IMR-90 (cell line): Measurements from ENCODE around the gene CCPG1.
"Not testable (repeated sequence)": the region's sequence is repeated elsewhere in the genome, so short reads cannot be mapped to it uniquely, and the experiment has no call there.

Experiments
- CEBPB ChIP-seq: IDR thresholded peaks from 2 replicates; pipeline ENCODE4 v1.6.1; 2012; ENCODE audit warnings: low read depth, low read length, improper control_type of control experiment
- CTCF ChIP-seq: conservative IDR thresholded peaks from 2 replicates; pipeline ENCODE4 v1.5.1; 2012; ENCODE audit warnings: mild to moderate bottlenecking, low read depth, low read length, improper control_type of control experiment
- POLR2A ChIP-seq: IDR thresholded peaks from 2 replicates; pipeline ENCODE4 v1.6.1; 2012; ENCODE audit warnings: mild to moderate bottlenecking, low read depth, low read length
- RAD21 ChIP-seq: IDR thresholded peaks from 2 replicates; pipeline ENCODE4 v1.6.1; 2012; ENCODE audit warnings: low read length, improper control_type of control experiment

- TF ChIP-seq CTCF, CEBPB, POLR2A, RAD21: not testable (repeated sequence)
These were observed 37.8 kb upstream of the CCPG1 start for GRCh38 chr15:55445936-55446335.
